IMR-90 (cell line): ENCODE measurements around the gene MSH3. TPM values are rescaled to one million over a fixed set of nuclear protein-coding genes. Genes with fewer than 3 reads are reported as not detected.

Source experiments
- ATAC-seq: fragments of 200-7000 bp; cut with Tn5 transposase; 2 replicates; pipeline ENCODE4 v1.9.1; 2020; ENCODE audit warnings: low read depth, mild to moderate bottlenecking, moderate library complexity
- BruUV-seq: library from RNA; stranded (reverse); fragments of 400-500 nt; replicated peaks from 2 replicates; lab custom pipeline; 2021; lab: Mats Ljungman, UMichigan
- CTCF ChIA-PET: fragments of 300-600 bp; formaldehyde crosslinking; extraction: SDS; loops from one replicate; lab custom pipeline; 2021; ENCODE audit warnings: antibody characterized with exemption; lab: Yijun Ruan, JAX
- POLR2A ChIA-PET: fragments of 300-600 bp; sonication (Branson Sonifier 250); formaldehyde crosslinking; loops from one replicate; lab custom pipeline; 2022; ENCODE audit warnings: antibody characterized with exemption; ENCODE audit not compliant: unreplicated experiment; lab: Charles Lee
- DNase-seq: peaks from one replicate; pipeline ENCODE4 v3.0.0; 2013
- H2AFZ ChIP-seq: replicated peaks from 2 replicates; pipeline ENCODE3; 2013; ENCODE audit warnings: low read length, mild to moderate bottlenecking; ENCODE audit not compliant: poor library complexity
- H2AK5ac ChIP-seq: 2 replicates; pipeline ENCODE4 v1.6.1; 2013; ENCODE audit warnings: low read depth, low read length, inconsistent platforms
- H2AK9ac ChIP-seq: replicated peaks from 2 replicates; pipeline ENCODE3; 2013; ENCODE audit warnings: mild to moderate bottlenecking, low read depth, low read length, moderate library complexity; ENCODE audit not compliant: poor library complexity
- H2BK120ac ChIP-seq: 2 replicates; pipeline ENCODE4 v1.6.1; 2013; ENCODE audit warnings: low read depth, low read length, inconsistent platforms
- H2BK15ac ChIP-seq: 3 replicates; pipeline ENCODE4 v1.6.1; 2013; ENCODE audit warnings: low read depth, low read length, inconsistent platforms
- H2BK20ac ChIP-seq: 2 replicates; pipeline ENCODE4 v1.6.1; 2013; ENCODE audit warnings: low read depth, mild to moderate bottlenecking, inconsistent platforms, low read length, moderate library complexity
- H2BK5ac ChIP-seq: 2 replicates; pipeline ENCODE4 v1.6.1; 2013; ENCODE audit warnings: mild to moderate bottlenecking, low read depth, low read length, inconsistent platforms; ENCODE audit not compliant: poor library complexity, severe bottlenecking
- H3K14ac ChIP-seq: replicated peaks from 2 replicates; pipeline ENCODE4 v1.6.1; 2013; ENCODE audit warnings: low read depth, low read length, inconsistent platforms
- H3K18ac ChIP-seq: 2 replicates; pipeline ENCODE4 v1.6.1; 2013; ENCODE audit warnings: low read depth, low read length, control low read depth
- H3K23ac ChIP-seq: 2 replicates; pipeline ENCODE4 v1.6.1; 2013; ENCODE audit warnings: low read depth, low read length, inconsistent platforms
- H3K27ac ChIP-seq: 2 replicates; pipeline ENCODE4 v1.5.1; 2013; ENCODE audit warnings: mild to moderate bottlenecking, control low read depth, low read length; ENCODE audit not compliant: insufficient read depth
- H3K27me3 ChIP-seq: 2 replicates; pipeline ENCODE4 v1.6.1; 2013; ENCODE audit warnings: low read length; ENCODE audit not compliant: control insufficient read depth, insufficient read depth
- H3K36me3 ChIP-seq: 2 replicates; pipeline ENCODE4 v1.6.1; 2013; ENCODE audit warnings: low read length, mixed read lengths; ENCODE audit not compliant: control insufficient read depth, insufficient read depth
- H3K4ac ChIP-seq: 2 replicates; pipeline ENCODE4 v1.6.1; 2013; ENCODE audit warnings: low read depth, low read length, inconsistent platforms
- H3K4me1 ChIP-seq: 2 replicates; pipeline ENCODE4 v1.6.1; 2013; ENCODE audit warnings: low read length, mixed read lengths; ENCODE audit not compliant: control insufficient read depth, insufficient read depth
- H3K4me2 ChIP-seq: 2 replicates; pipeline ENCODE4 v1.6.1; 2013; ENCODE audit warnings: low read depth, mild to moderate bottlenecking, control low read depth, low read length, moderate library complexity
- H3K4me3 ChIP-seq: 2 replicates; pipeline ENCODE4 v1.5.1; 2013; ENCODE audit warnings: low read depth, mild to moderate bottlenecking, control low read depth, low read length, moderate library complexity; ENCODE audit not compliant: insufficient read depth
- H3K56ac ChIP-seq: 2 replicates; pipeline ENCODE4 v1.6.1; 2013; ENCODE audit warnings: low read length, inconsistent platforms; ENCODE audit not compliant: insufficient read depth; ENCODE audit errors: extremely low read depth
- H3K79me1 ChIP-seq, 2 experiments: 2 replicates each; pipeline ENCODE4 v1.6.1; 2013; ENCODE audit warnings: low read length in 2 of 2, inconsistent platforms in 1 of 2, low read depth in 1 of 2
- H3K9ac ChIP-seq: 2 replicates; pipeline ENCODE4 v1.6.1; 2013; ENCODE audit warnings: low read depth, low read length, control low read depth
- H3K9me1 ChIP-seq: 2 replicates; pipeline ENCODE4 v1.6.1; 2013; ENCODE audit warnings: low read length, inconsistent platforms; ENCODE audit not compliant: insufficient read depth
- H3K9me3 ChIP-seq: 2 replicates; pipeline ENCODE4 v1.6.1; 2013; ENCODE audit warnings: low read length; ENCODE audit not compliant: control insufficient read depth, insufficient read depth
- H4K20me1 ChIP-seq: 2 replicates; pipeline ENCODE4 v1.6.1; 2013; ENCODE audit warnings: low read length, inconsistent platforms; ENCODE audit not compliant: insufficient read depth
- H4K5ac ChIP-seq: 2 replicates; pipeline ENCODE4 v1.6.1; 2013; ENCODE audit warnings: mild to moderate bottlenecking, low read depth, low read length, control low read depth
- H4K8ac ChIP-seq, 2 experiments: 2 replicates each; pipeline ENCODE4 v1.6.1; 2013; ENCODE audit warnings: low read depth in 2 of 2, low read length in 2 of 2, control low read depth in 1 of 2, inconsistent platforms in 1 of 2
- H4K91ac ChIP-seq: 2 replicates; pipeline ENCODE4 v1.6.1; 2013; ENCODE audit warnings: low read depth, low read length, inconsistent platforms; ENCODE audit not compliant: insufficient read depth
- BHLHE40 ChIP-seq: fragments of 150-350 bp; IDR thresholded peaks from 2 replicates; pipeline ENCODE4 v1.6.1; 2016; ENCODE audit warnings: mild to moderate bottlenecking, low read depth, low read length
- CEBPB ChIP-seq: IDR thresholded peaks from 2 replicates; pipeline ENCODE4 v1.6.1; 2012; ENCODE audit warnings: low read depth, low read length, improper control_type of control experiment
- MXI1 ChIP-seq: IDR thresholded peaks from 2 replicates; pipeline ENCODE4 v1.6.1; 2012; ENCODE audit warnings: low read depth, mild to moderate bottlenecking, low read length, moderate library complexity, borderline replicate concordance
- NFE2L2 ChIP-seq: fragments of 150-350 bp; IDR thresholded peaks from 2 replicates; pipeline ENCODE4 v1.6.1; 2016; ENCODE audit warnings: low read depth, mild to moderate bottlenecking, low read length
- WGBS, 2 experiments: methylation state at CpG; one replicate each; pipeline versions ENCODE4 v1.1.5 to v1.1.7; 2013; ENCODE audit warnings: missing lambda C conversion rate in 2 of 2; ENCODE audit not compliant: insufficient read length in 1 of 2; ENCODE audit errors: extremely low coverage in 2 of 2; 5-methylcytosine and 5-hydroxymethylcytosine counted together
- dilution Hi-C: fragments of 300-500 bp; cut with HindIII; formaldehyde crosslinking; loops from one replicate; pipeline ENCODE4 v1.14.3; 2018; ENCODE audit warnings: low sequenced_read_pairs; ENCODE audit not compliant: unreplicated experiment
- in situ Hi-C: fragments of 300-500 bp; cut with MboI; formaldehyde crosslinking; loops from 3 replicates; pipeline ENCODE4 v1.14.3; 2019; ENCODE audit warnings: low sequenced_read_pairs, inconsistent platforms, mixed read lengths
- intact Hi-C: fragments of 100-400 bp; cut with micrococcal nuclease; formaldehyde crosslinking; loops from 2 replicates; pipeline ENCODE4 v1.10.0; 2022
- polyA plus RNA-seq, 3 experiments: library from polyadenylated mRNA; depleted of rRNA; stranded (reverse); fragments of >200 nt; gene quantifications; 2 replicates each; pipeline ENCODE4 v1.2.3, GENCODE V29; 2012; ENCODE audit warnings: low replicate concordance in 1 of 3
- total RNA-seq: library from RNA; depleted of rRNA; stranded (reverse); fragments of >200 nt; gene quantifications from 2 replicates; pipeline ENCODE4 v1.2.3, GENCODE V29; 2012
- TF ChIP-seq, protein P1 (sequence below): conservative IDR thresholded peaks from 2 replicates; pipeline ENCODE4 v1.5.1; 2012; ENCODE audit warnings: mild to moderate bottlenecking, low read depth, low read length, improper control_type of control experiment

The MSH3 gene
- total and polyA plus RNA-seq, 2 of the 4 experiments (the other 2 are of a cell fraction), result 4.6 to 13.3 TPM

DNA sequence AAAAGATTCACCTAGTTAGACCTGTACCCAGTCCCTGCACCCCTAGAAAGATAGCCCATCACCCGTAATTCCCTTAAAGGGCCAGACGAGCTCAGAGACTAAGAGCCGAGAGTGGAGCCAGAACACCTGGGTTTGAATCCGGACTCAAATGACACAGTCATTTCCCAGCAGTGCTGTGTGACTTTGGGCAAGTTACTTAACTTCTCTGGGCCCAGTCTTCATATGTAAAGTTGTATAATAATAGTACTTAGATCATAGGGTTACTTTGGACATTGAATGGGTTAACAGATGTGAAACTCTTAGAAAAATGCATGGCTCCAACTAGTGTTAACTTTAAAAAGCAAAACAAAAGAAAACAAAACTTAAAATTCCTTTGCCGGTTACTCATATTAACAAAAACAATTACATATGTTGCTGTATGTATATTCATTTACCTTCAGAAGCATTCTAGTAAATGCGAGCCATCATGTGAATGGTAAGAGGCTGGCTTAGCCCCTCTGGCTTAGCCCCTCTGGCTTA lies 265.3 kb downstream of the MSH3 start:
- H3K4me3 ChIP-seq, result no peak overlapping the region
- H3K18ac ChIP-seq, result no peak overlapping the region
- H2BK15ac ChIP-seq, result no peak overlapping the region
- intact Hi-C loops (no loop called here), in situ Hi-C loops (no loop called here), dilution Hi-C loops (no loop called here)
- H4K91ac ChIP-seq, result no peak overlapping the region
- no peak overlapping the region for H3K4ac ChIP-seq
- no peak overlapping the region for H2BK20ac ChIP-seq
- H4K8ac ChIP-seq, result no peak overlapping the region; a peak in 1 of 4 replicates
- no TSS peak for BruUV-seq
- TF ChIP-seq MXI1, result no peak
- no peak for TF ChIP-seq BHLHE40
- no peak for TF ChIP-seq CEBPB
- TF ChIP-seq, protein P1, sequence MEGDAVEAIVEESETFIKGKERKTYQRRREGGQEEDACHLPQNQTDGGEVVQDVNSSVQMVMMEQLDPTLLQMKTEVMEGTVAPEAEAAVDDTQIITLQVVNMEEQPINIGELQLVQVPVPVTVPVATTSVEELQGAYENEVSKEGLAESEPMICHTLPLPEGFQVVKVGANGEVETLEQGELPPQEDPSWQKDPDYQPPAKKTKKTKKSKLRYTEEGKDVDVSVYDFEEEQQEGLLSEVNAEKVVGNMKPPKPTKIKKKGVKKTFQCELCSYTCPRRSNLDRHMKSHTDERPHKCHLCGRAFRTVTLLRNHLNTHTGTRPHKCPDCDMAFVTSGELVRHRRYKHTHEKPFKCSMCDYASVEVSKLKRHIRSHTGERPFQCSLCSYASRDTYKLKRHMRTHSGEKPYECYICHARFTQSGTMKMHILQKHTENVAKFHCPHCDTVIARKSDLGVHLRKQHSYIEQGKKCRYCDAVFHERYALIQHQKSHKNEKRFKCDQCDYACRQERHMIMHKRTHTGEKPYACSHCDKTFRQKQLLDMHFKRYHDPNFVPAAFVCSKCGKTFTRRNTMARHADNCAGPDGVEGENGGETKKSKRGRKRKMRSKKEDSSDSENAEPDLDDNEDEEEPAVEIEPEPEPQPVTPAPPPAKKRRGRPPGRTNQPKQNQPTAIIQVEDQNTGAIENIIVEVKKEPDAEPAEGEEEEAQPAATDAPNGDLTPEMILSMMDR, result no peak
- TF ChIP-seq NFE2L2, result no peak
- no peak overlapping the region for H2AK5ac ChIP-seq
- no peak overlapping the region for H2AFZ ChIP-seq
- POLR2A ChIA-PET, result no interaction called here
- no peaks in the 10 kb centered on the region for H3K79me1 ChIP-seq
- H3K9ac ChIP-seq, result no peak overlapping the region
- no peak overlapping the region for H2AK9ac ChIP-seq
- H2BK120ac ChIP-seq, result peak overlapping the region; percentile 3; the same call in 1 of the 2 replicates
- no peak overlapping the region for H2BK5ac ChIP-seq
- H3K27ac ChIP-seq, result no peak overlapping the region
- no peaks in the 10 kb centered on the region for H3K27me3 ChIP-seq
- no peak overlapping the region for H3K56ac ChIP-seq
- H3K4me2 ChIP-seq, result peak overlapping the region; percentile 76
- peaks cover 6% of the 10 kb centered on the region for H3K4me1 ChIP-seq
- peak; percentile 51 for DNase-seq
- H3K23ac ChIP-seq, result no peak overlapping the region
- CTCF ChIA-PET, result no interaction called here
- H3K9me3 ChIP-seq, result no peaks in the 10 kb centered on the region
- H4K5ac ChIP-seq, result no peak overlapping the region
- no peaks in the 10 kb centered on the region for H3K36me3 ChIP-seq
- ATAC-seq, result peak; percentile 68; the same call in 1 of the 2 replicates
- H4K20me1 ChIP-seq, result no peaks in the 10 kb centered on the region
- peaks cover 2% of the 10 kb centered on the region; the same call in 1 of the 2 replicates for H3K9me1 ChIP-seq
- WGBS, 2 experiments, result no CpG with 5 or more reads among the region's 6 CpGs
- H3K14ac ChIP-seq, result no peak overlapping the region; the same call in 1 of the 2 replicates
